Measurements from ENCODE around the gene SCD5. TPM values are rescaled to one million over a fixed set of nuclear protein-coding genes. Genes with fewer than 3 reads are reported as not detected.
A peak's percentile ranks its signal among the peaks of the same experiment; 100 is the strongest.

SCD5 gene
- total and polyA plus RNA-seq, 2 of the 4 experiments (the other 2 are of a cell fraction): 12.4 to 13.5 TPM

- no peak overlapping the region for H3K23ac ChIP-seq (ENCODE audit: low read depth, low read length)
- POLR2A ChIA-PET (ENCODE audit: unreplicated experiment): no interaction called here
- H2BK15ac ChIP-seq (ENCODE audit: low read depth, low read length): no peak overlapping the region
- H3K14ac ChIP-seq (replicated peaks; ENCODE audit: low read depth, low read length): no peak overlapping the region
- no peaks in the 10 kb centered on the region for H3K4me1 ChIP-seq (ENCODE audit: control insufficient read depth, insufficient read depth, low read length)
- no peak overlapping the region for H3K4ac ChIP-seq (ENCODE audit: low read depth, low read length)
- H3K9ac ChIP-seq (ENCODE audit: low read depth, low read length): no peak overlapping the region
- in situ Hi-C loops (cut with MboI; ENCODE audit: low sequenced_read_pairs) (no loop called here), intact Hi-C loops (cut with micrococcal nuclease) (no loop called here), dilution Hi-C loops (cut with HindIII; ENCODE audit: low sequenced_read_pairs, unreplicated experiment) (no loop called here)
- H4K91ac ChIP-seq (ENCODE audit: insufficient read depth, low read depth, low read length): no peak overlapping the region
- no CpG with 5 or more reads among the region's 2 CpGs for WGBS, 2 experiments (ENCODE audit: extremely low coverage in 2 of 2, insufficient read length in 1 of 2)
- H4K5ac ChIP-seq (ENCODE audit: low read depth, low read length): no peak overlapping the region
- H3K9me3 ChIP-seq (ENCODE audit: control insufficient read depth, insufficient read depth, low read length): no peaks in the 10 kb centered on the region
- ATAC-seq (ENCODE audit: low read depth) (0 out of 2 replicates have a peak, but pooled peaks have one; percentile 40), DNase-seq (peak; percentile 43)
- H4K20me1 ChIP-seq (ENCODE audit: insufficient read depth, low read length): no peaks in the 10 kb centered on the region
- H3K27ac ChIP-seq (ENCODE audit: insufficient read depth, low read length): no peak overlapping the region
- H3K9me1 ChIP-seq (ENCODE audit: insufficient read depth, low read length): no peaks in the 10 kb centered on the region
- H3K27me3 ChIP-seq (ENCODE audit: control insufficient read depth, insufficient read depth, low read length): peaks cover 39% of the 10 kb centered on the region
- H2BK5ac ChIP-seq (ENCODE audit: low read depth, low read length, poor library complexity, severe bottlenecking): no peak overlapping the region
- no peak overlapping the region for H2AK5ac ChIP-seq (ENCODE audit: low read depth, low read length)
- H3K18ac ChIP-seq (ENCODE audit: low read depth, low read length): no peak overlapping the region
- H3K36me3 ChIP-seq (ENCODE audit: control insufficient read depth, insufficient read depth, low read length): no peaks in the 10 kb centered on the region
- H2BK120ac ChIP-seq (ENCODE audit: low read depth, low read length): no peak overlapping the region
- CTCF ChIA-PET: no interaction called here
- TF ChIP-seq SMC3 (IDR thresholded peaks at IDR 0.05; ENCODE audit: low read depth, low read length) (no peak), ELK1 (IDR thresholded peaks at IDR 0.05; ENCODE audit: borderline replicate concordance, low read depth, low read length) (no peak), RFX5 (IDR thresholded peaks at IDR 0.05; ENCODE audit: low read depth, low read length) (no peak), MXI1 (IDR thresholded peaks at IDR 0.05; ENCODE audit: borderline replicate concordance, low read depth, low read length) (no peak), USF2 (IDR thresholded peaks at IDR 0.05; ENCODE audit: low read depth, low read length) (no peak), CHD1 (IDR thresholded peaks at IDR 0.05; ENCODE audit: low read depth, low read length) (no peak), CTCF (conservative IDR thresholded peaks at IDR 0.05; ENCODE audit: low read depth, low read length) (no peak), CEBPB (IDR thresholded peaks at IDR 0.05; ENCODE audit: low read depth, low read length) (no peak)
- BruUV-seq (replicated peaks): no TSS peak
- no peak overlapping the region for H2BK20ac ChIP-seq (ENCODE audit: low read depth, low read length)
- no peak overlapping the region for H4K8ac ChIP-seq (ENCODE audit: low read depth in 2 of 2, low read length in 2 of 2)
- H3K4me2 ChIP-seq (ENCODE audit: low read depth, low read length): no peak overlapping the region
- no peak overlapping the region for H2AFZ ChIP-seq (replicated peaks; ENCODE audit: low read length, poor library complexity)
- H3K4me3 ChIP-seq (ENCODE audit: insufficient read depth, low read depth, low read length): no peak overlapping the region
- no peaks in the 10 kb centered on the region for H3K79me1 ChIP-seq (ENCODE audit: low read depth in 1 of 2, low read length in 2 of 2)
- no peak overlapping the region for H2AK9ac ChIP-seq (replicated peaks; ENCODE audit: low read depth, low read length, poor library complexity)
- no peak overlapping the region for H3K56ac ChIP-seq (ENCODE audit: extremely low read depth, insufficient read depth, low read length)
Observed at GRCh38 chr4:82618103-82618720, 180.4 kb downstream of the SCD5 start.

Data from IMR-90 (cell line).